WTC11 (cell line): ENCODE measurements around the gene FXYD6. TPM values are rescaled to one million over a fixed set of nuclear protein-coding genes. Genes with fewer than 3 reads are reported as not detected.

ENCODE experiments used
- ATAC-seq: fragments of 200-7000 bp; cut with Tn5 transposase; 2 replicates; pipeline ENCODE4 v1.10.0; 2021; ENCODE audit warnings: mild to moderate bottlenecking, moderate library complexity
- CTCF ChIA-PET: fragments of 300-600 bp; sonication (Branson Sonifier 250); formaldehyde crosslinking; loops from one replicate; lab custom pipeline; 2021; ENCODE audit warnings: antibody characterized with exemption; lab: Charles Lee
- POLR2A ChIA-PET: fragments of 350-600 bp; sonication (Branson Sonifier 250); formaldehyde crosslinking; loops from one replicate; lab custom pipeline; 2021; ENCODE audit warnings: antibody characterized with exemption; lab: Charles Lee
- DNase-seq: peaks from one replicate; pipeline ENCODE4 v3.0.0; 2021; ENCODE audit warnings: low spot score
- H3K27ac Mint-ChIP-seq: 2 replicates; pipeline ENCODE4 v1.8.0; 2021; ENCODE audit warnings: mixed read lengths
- H3K27me3 Mint-ChIP-seq: 2 replicates; pipeline ENCODE4 v1.8.0; 2021; ENCODE audit warnings: low read depth, mild to moderate bottlenecking, moderate library complexity, mixed read lengths
- H3K36me3 Mint-ChIP-seq: 2 replicates; pipeline ENCODE4 v1.8.0; 2021; ENCODE audit warnings: mixed read lengths
- H3K4me1 Mint-ChIP-seq: 2 replicates; pipeline ENCODE4 v1.8.0; 2022; ENCODE audit warnings: mixed read lengths
- H3K4me3 Mint-ChIP-seq: 2 replicates; pipeline ENCODE4 v1.8.0; 2021; ENCODE audit warnings: mild to moderate bottlenecking, moderate library complexity, mixed read lengths
- H3K9me3 Mint-ChIP-seq: 2 replicates; pipeline ENCODE4 v1.8.0; 2021; ENCODE audit warnings: mixed read lengths
- CREB1 ChIP-seq: sonication (generic); formaldehyde crosslinking; IDR thresholded peaks from 2 replicates; pipeline ENCODE4 v1.8.0; 2023; ENCODE audit warnings: mild to moderate bottlenecking, missing genetic modification reagents
- CREM ChIP-seq: sonication (generic); formaldehyde crosslinking; IDR thresholded peaks from 2 replicates; pipeline ENCODE4 v1.8.1; 2022; ENCODE audit warnings: mild to moderate bottlenecking, missing genetic modification reagents, moderate library complexity
- ETV6 ChIP-seq: sonication (generic); formaldehyde crosslinking; IDR thresholded peaks from 2 replicates; pipeline ENCODE4 v1.8.1; 2022; ENCODE audit warnings: mild to moderate bottlenecking, missing genetic modification reagents
- FOXK1 ChIP-seq: sonication (generic); formaldehyde crosslinking; IDR thresholded peaks from 2 replicates; pipeline ENCODE4 v1.8.0; 2022; ENCODE audit warnings: mild to moderate bottlenecking, moderate library complexity, missing genetic modification reagents
- GABPB1 ChIP-seq: sonication (generic); formaldehyde crosslinking; IDR thresholded peaks from 2 replicates; pipeline ENCODE4 v1.8.1; 2023; ENCODE audit warnings: mild to moderate bottlenecking, missing genetic modification reagents
- GTF2I ChIP-seq: fragments of 250-450 bp; sonication (Bioruptor Pico); conservative IDR thresholded peaks from 2 replicates; pipeline ENCODE4 v1.4.0; 2021; ENCODE audit warnings: mild to moderate bottlenecking
- IRF2 ChIP-seq: sonication (generic); formaldehyde crosslinking; IDR thresholded peaks from 2 replicates; pipeline ENCODE4 v1.8.0; 2022; ENCODE audit warnings: low read depth, missing genetic modification reagents, borderline replicate concordance
- JUN ChIP-seq: sonication (generic); formaldehyde crosslinking; IDR thresholded peaks from 2 replicates; pipeline ENCODE4 v1.8.0; 2023; ENCODE audit warnings: mild to moderate bottlenecking, missing genetic modification reagents
- KAT7 ChIP-seq: sonication (generic); formaldehyde crosslinking; IDR thresholded peaks from 2 replicates; pipeline ENCODE4 v1.8.1; 2023; ENCODE audit warnings: missing genetic modification reagents, mild to moderate bottlenecking, borderline replicate concordance
- MXD4 ChIP-seq: fragments of 250-450 bp; sonication (Bioruptor Pico); IDR thresholded peaks from 2 replicates; pipeline ENCODE4 v1.8.0; 2021; ENCODE audit warnings: mild to moderate bottlenecking, moderate library complexity, borderline replicate concordance
- NR2C2 ChIP-seq: sonication (generic); formaldehyde crosslinking; IDR thresholded peaks from 2 replicates; pipeline ENCODE4 v1.8.0; 2022; ENCODE audit warnings: mild to moderate bottlenecking, missing genetic modification reagents
- SMAD4 ChIP-seq: sonication (generic); formaldehyde crosslinking; IDR thresholded peaks from 2 replicates; pipeline ENCODE4 v1.8.0; 2022; ENCODE audit warnings: mild to moderate bottlenecking, missing genetic modification reagents
- TP53 ChIP-seq: sonication (generic); formaldehyde crosslinking; IDR thresholded peaks from 2 replicates; pipeline ENCODE4 v1.8.1; 2023; ENCODE audit warnings: mild to moderate bottlenecking, missing genetic modification reagents
- ZNF138 ChIP-seq: sonication (generic); formaldehyde crosslinking; conservative IDR thresholded peaks from 2 replicates; pipeline ENCODE4 v1.8.1; 2022; ENCODE audit warnings: mild to moderate bottlenecking, moderate library complexity, missing genetic modification reagents
- ZNF317 ChIP-seq: sonication (generic); formaldehyde crosslinking; IDR thresholded peaks from 2 replicates; pipeline ENCODE4 v1.8.1; 2023; ENCODE audit warnings: low read depth, mild to moderate bottlenecking, moderate library complexity, missing genetic modification reagents, borderline replicate concordance
- total RNA-seq: library from RNA; stranded (reverse); gene quantifications from 3 replicates; pipeline ENCODE4 v1.2.3, GENCODE V29; 2021
- TF ChIP-seq, protein P1 (sequence below): sonication (generic); formaldehyde crosslinking; IDR thresholded peaks from 2 replicates; pipeline ENCODE4 v1.8.1; 2023; ENCODE audit warnings: mild to moderate bottlenecking, missing genetic modification reagents, moderate library complexity
- TF ChIP-seq, protein P2 (sequence below): sonication (generic); formaldehyde crosslinking; IDR thresholded peaks from 2 replicates; pipeline ENCODE4 v1.8.0; 2022; ENCODE audit warnings: mild to moderate bottlenecking, missing genetic modification reagents
- TF ChIP-seq, protein P3 (sequence below): sonication (generic); formaldehyde crosslinking; IDR thresholded peaks from 2 replicates; pipeline ENCODE4 v1.8.1; 2023; ENCODE audit warnings: mild to moderate bottlenecking, missing genetic modification reagents, borderline replicate concordance
- TF ChIP-seq, protein P4 (sequence below): fragments of 200-600 bp; IDR thresholded peaks from 2 replicates; pipeline ENCODE4 v1.8.0; 2022; ENCODE audit warnings: antibody characterized with exemption
- TF ChIP-seq, protein P5 (sequence below): sonication (generic); formaldehyde crosslinking; IDR thresholded peaks from 2 replicates; pipeline ENCODE4 v1.8.0; 2023; ENCODE audit warnings: missing genetic modification reagents

FXYD6 gene
- total RNA-seq, 1 experiment from 2014 or later = 26.2 TPM

DNA sequence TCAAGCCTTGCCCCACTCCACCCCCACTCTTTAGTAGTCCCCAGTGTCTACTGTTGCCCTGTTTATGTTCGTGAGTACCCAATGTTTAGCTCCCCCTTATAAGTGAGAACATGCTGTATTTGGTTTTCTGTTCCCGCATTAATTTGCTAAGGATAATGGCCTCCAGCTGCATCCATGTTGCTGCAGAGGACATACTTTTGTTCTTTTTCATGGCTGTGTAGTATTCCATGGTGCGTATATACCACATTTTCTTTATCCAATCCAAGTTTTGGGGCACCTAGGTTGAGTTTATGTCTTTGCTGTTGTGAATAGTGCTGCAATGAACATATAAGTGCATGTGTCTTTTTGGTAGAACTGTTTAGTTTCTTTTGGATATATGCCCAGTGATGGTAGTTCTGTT is 16.2 kb upstream of the FXYD6 start:
- peaks cover 9% of the 10 kb centered on the region for H3K9me3 Mint-ChIP-seq
- no peaks in the 10 kb centered on the region for H3K27me3 Mint-ChIP-seq
- TF ChIP-seq, protein P1, sequence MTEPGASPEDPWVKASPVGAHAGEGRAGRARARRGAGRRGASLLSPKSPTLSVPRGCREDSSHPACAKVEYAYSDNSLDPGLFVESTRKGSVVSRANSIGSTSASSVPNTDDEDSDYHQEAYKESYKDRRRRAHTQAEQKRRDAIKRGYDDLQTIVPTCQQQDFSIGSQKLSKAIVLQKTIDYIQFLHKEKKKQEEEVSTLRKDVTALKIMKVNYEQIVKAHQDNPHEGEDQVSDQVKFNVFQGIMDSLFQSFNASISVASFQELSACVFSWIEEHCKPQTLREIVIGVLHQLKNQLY (CRISPR knock-in tag) = no peak
- no peak for TF ChIP-seq NR2C2 (CRISPR knock-in tag)
- no peak overlapping the region for H3K27ac Mint-ChIP-seq
- ATAC-seq (no peak), DNase-seq (no peak)
- H3K36me3 Mint-ChIP-seq = no peaks in the 10 kb centered on the region
- CTCF ChIA-PET = interaction anchor here (1.3 kb wide), 1 partner anchor 12 kb away, joined by 4 read pairs; no protein-coding TSS in a partner anchor
- H3K4me3 Mint-ChIP-seq = no peak overlapping the region
- H3K4me1 Mint-ChIP-seq = no peaks in the 10 kb centered on the region
- POLR2A ChIA-PET = no interaction called here

DNA sequence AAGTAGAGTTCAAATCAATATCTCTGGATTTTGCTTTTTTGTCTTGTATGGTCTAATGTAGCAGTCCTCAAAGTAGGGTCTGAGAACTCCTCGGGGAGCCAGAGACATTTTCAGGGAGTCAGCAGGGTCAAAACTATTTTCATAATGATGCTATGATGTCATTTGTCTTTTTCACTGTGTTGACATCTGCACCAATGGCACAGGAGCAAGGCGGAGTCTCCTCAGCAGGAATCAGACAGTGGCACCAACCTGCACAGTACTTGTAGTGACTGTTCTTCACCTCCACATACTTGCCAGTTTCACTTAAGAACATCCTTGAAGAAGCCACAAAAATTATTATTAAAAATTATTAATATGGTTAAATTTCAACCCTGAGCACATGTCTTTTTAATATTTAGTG is 14.9 kb upstream of the FXYD6 start:
- POLR2A ChIA-PET = no interaction called here
- Mint-ChIP-seq H3K36me3 (no peaks in the 10 kb centered on the region), H3K4me3 (no peak overlapping the region), H3K4me1 (no peaks in the 10 kb centered on the region), H3K9me3 (peaks cover 9% of the 10 kb centered on the region), H3K27me3 (no peaks in the 10 kb centered on the region), H3K27ac (no peak overlapping the region)
- CTCF ChIA-PET = interaction anchor here (1.3 kb wide), 1 partner anchor 13 kb away, joined by 4 read pairs; no protein-coding TSS in a partner anchor
- ATAC-seq = no peak
- TF ChIP-seq KAT7 (CRISPR knock-in tag) (no peak), CREM (CRISPR knock-in tag) (no peak), NR2C2 (CRISPR knock-in tag) (no peak), ZNF317 (CRISPR knock-in tag) (no peak)
- TF ChIP-seq, protein P2, sequence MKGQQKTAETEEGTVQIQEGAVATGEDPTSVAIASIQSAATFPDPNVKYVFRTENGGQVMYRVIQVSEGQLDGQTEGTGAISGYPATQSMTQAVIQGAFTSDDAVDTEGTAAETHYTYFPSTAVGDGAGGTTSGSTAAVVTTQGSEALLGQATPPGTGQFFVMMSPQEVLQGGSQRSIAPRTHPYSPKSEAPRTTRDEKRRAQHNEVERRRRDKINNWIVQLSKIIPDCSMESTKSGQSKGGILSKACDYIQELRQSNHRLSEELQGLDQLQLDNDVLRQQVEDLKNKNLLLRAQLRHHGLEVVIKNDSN (CRISPR knock-in tag) = no peak
- DNase-seq = no peak

DNA sequence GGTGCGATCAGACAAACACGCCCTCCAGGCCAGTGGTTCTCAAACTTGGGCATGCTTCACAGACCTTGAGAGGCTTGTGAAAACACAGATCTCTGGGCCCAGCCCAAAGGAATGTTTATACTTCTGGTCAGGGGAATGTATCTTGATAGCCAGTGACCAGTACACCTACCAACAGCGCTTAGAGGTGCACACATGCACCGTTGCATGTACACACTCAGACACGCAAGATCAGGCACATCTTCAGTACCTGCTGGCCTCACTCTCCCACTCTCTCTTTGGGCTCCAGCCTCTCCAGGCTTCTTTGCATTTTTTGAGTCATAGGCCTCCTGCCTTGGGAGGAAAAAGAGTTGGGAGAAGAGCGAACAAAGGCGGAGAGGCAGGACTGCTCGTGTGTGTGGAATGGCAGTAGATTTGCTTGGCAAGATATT is 11.7 kb upstream of the FXYD6 start:
- no peak for ATAC-seq
- H3K4me3 Mint-ChIP-seq = no peak overlapping the region
- peaks cover 9% of the 10 kb centered on the region for H3K9me3 Mint-ChIP-seq
- peaks cover 12% of the 10 kb centered on the region for H3K4me1 Mint-ChIP-seq
- ChIA-PET POLR2A (no interaction called here), CTCF (interaction anchor here (1.4 kb wide), 1 partner anchor 57 kb away, joined by 3 read pairs; no protein-coding TSS in a partner anchor)
- TF ChIP-seq GABPB1 (CRISPR knock-in tag) = no peak
- no peak for DNase-seq
- no peaks in the 10 kb centered on the region; the same call in 1 of the 2 replicates for H3K27me3 Mint-ChIP-seq
- no peaks in the 10 kb centered on the region for H3K36me3 Mint-ChIP-seq
- H3K27ac Mint-ChIP-seq = no peak overlapping the region

DNA sequence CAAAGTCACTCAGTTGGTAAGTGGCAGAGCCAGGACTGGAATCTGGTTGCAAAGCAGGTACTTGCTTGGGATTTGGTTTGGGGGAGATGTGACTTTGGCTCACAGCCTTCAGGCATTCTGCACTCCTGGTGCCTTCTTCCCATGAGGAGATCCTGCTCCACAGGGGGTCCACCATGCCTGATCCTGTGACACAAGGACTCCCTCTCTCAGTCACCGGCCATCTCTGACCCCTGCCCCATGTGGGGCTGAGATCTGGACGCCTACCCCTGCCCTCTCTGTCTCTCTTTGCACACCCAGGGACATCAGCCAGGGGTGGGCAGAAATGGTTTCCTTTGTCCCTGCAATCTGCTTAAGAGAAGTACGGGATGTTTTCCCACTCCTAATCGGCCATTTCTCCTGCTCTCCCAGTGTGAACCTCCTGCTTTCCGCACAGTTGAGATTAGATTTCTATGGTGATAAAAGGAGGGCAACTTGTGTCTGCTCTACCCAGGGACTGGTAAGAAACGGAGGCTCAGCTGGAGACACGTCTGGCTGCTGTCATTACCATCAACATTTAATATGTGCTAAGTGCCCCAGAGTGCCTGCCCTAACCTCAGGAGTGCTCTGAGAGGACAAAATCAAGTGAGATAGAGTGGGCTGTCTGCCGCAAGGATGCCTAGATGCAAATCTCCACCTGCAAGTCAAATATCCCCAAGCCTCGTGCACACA is 11.1 kb upstream of the FXYD6 start:
- Mint-ChIP-seq H3K27me3 (no peaks in the 10 kb centered on the region; the same call in 1 of the 2 replicates), H3K36me3 (no peaks in the 10 kb centered on the region), H3K27ac (no peak overlapping the region), H3K4me3 (no peak overlapping the region), H3K9me3 (peaks cover 3% of the 10 kb centered on the region), H3K4me1 (peaks cover 15% of the 10 kb centered on the region)
- ChIA-PET CTCF (interaction anchor here (1.4 kb wide), 1 partner anchor 58 kb away, joined by 3 read pairs; no protein-coding TSS in a partner anchor), POLR2A (no interaction called here)
- DNase-seq (no peak), ATAC-seq (no peak)
- TF ChIP-seq, protein P3, sequence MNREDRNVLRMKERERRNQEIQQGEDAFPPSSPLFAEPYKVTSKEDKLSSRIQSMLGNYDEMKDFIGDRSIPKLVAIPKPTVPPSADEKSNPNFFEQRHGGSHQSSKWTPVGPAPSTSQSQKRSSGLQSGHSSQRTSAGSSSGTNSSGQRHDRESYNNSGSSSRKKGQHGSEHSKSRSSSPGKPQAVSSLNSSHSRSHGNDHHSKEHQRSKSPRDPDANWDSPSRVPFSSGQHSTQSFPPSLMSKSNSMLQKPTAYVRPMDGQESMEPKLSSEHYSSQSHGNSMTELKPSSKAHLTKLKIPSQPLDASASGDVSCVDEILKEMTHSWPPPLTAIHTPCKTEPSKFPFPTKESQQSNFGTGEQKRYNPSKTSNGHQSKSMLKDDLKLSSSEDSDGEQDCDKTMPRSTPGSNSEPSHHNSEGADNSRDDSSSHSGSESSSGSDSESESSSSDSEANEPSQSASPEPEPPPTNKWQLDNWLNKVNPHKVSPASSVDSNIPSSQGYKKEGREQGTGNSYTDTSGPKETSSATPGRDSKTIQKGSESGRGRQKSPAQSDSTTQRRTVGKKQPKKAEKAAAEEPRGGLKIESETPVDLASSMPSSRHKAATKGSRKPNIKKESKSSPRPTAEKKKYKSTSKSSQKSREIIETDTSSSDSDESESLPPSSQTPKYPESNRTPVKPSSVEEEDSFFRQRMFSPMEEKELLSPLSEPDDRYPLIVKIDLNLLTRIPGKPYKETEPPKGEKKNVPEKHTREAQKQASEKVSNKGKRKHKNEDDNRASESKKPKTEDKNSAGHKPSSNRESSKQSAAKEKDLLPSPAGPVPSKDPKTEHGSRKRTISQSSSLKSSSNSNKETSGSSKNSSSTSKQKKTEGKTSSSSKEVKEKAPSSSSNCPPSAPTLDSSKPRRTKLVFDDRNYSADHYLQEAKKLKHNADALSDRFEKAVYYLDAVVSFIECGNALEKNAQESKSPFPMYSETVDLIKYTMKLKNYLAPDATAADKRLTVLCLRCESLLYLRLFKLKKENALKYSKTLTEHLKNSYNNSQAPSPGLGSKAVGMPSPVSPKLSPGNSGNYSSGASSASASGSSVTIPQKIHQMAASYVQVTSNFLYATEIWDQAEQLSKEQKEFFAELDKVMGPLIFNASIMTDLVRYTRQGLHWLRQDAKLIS (CRISPR knock-in tag) = no peak
- TF ChIP-seq, protein P4, sequence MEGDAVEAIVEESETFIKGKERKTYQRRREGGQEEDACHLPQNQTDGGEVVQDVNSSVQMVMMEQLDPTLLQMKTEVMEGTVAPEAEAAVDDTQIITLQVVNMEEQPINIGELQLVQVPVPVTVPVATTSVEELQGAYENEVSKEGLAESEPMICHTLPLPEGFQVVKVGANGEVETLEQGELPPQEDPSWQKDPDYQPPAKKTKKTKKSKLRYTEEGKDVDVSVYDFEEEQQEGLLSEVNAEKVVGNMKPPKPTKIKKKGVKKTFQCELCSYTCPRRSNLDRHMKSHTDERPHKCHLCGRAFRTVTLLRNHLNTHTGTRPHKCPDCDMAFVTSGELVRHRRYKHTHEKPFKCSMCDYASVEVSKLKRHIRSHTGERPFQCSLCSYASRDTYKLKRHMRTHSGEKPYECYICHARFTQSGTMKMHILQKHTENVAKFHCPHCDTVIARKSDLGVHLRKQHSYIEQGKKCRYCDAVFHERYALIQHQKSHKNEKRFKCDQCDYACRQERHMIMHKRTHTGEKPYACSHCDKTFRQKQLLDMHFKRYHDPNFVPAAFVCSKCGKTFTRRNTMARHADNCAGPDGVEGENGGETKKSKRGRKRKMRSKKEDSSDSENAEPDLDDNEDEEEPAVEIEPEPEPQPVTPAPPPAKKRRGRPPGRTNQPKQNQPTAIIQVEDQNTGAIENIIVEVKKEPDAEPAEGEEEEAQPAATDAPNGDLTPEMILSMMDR = no peak
- TF ChIP-seq NR2C2 (CRISPR knock-in tag) = no peak
- TF ChIP-seq JUN (CRISPR knock-in tag) = no peak
- TF ChIP-seq, protein P2 (CRISPR knock-in tag) = no peak
- TF ChIP-seq MXD4 (CRISPR knock-in tag) = no peak
- TF ChIP-seq ETV6 = no peak
- TF ChIP-seq FOXK1 (CRISPR knock-in tag) = no peak
- TF ChIP-seq, protein P5, sequence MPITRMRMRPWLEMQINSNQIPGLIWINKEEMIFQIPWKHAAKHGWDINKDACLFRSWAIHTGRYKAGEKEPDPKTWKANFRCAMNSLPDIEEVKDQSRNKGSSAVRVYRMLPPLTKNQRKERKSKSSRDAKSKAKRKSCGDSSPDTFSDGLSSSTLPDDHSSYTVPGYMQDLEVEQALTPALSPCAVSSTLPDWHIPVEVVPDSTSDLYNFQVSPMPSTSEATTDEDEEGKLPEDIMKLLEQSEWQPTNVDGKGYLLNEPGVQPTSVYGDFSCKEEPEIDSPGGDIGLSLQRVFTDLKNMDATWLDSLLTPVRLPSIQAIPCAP (CRISPR knock-in tag) = no peak
- no peak for TF ChIP-seq SMAD4 (CRISPR knock-in tag)
- no peak for TF ChIP-seq IRF2 (CRISPR knock-in tag)
- TF ChIP-seq CREB1 = no peak
- no peak for TF ChIP-seq GTF2I (CRISPR knock-in tag)
- TF ChIP-seq ZNF138 (CRISPR knock-in tag) = no peak
- no peak for TF ChIP-seq TP53
